Measurements from ENCODE around the gene MAN2B2. TPM values are rescaled to one million over a fixed set of nuclear protein-coding genes. Genes with fewer than 3 reads are reported as not detected.

The MAN2B2 gene
- total and polyA plus RNA-seq, 10 donors, result 7.9 to 40.3 (median 31.8) TPM

DNA sequence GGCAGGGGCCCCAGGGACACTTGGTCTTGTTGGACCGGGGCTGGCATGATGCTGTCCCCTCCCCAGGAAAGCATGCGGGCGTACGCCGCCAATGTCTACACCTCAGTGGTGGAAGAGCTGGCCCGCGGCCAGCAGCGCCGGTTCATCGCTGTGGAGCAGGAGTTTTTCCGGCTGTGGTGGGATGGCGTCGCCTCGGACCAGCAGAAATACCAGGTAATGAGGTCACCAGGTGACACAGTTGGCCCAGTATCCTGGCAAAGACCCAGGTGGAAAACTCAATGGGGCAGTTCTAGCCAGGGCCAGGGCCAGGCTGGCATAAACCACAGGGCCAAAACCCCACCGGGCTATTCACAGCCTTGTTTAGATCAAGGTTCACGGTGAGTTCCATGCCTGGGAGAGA is 1.5 kb downstream of the MAN2B2 start:
- no peak for TF ChIP-seq POLR2AphosphoS5 (IDR thresholded peaks at IDR 0.05)
- no peak for TF ChIP-seq POLR2A (IDR thresholded peaks at IDR 0.05)
- no peak for TF ChIP-seq CTCF (IDR thresholded peaks at IDR 0.05 in 8 of 11, conservative IDR thresholded peaks at IDR 0.05 in 3 of 11)
- no peak for DNase-seq
- Histone ChIP-seq H3K27me3 (replicated peaks in 1 of 7) (peaks cover 0 to 3% (median 0%) of the 10 kb centered on the region in 7 donors), H3K9me3 (no peaks in the 10 kb centered on the region), H3K27ac (no peak overlapping the region), H3K4me1 (peaks cover 7 to 33% (median 18%) of the 10 kb centered on the region in 6 donors), H3K4me3 (no peak overlapping the region), H3K36me3 (peaks cover 4 to 52% (median 45%) of the 10 kb centered on the region in 6 donors)
- 83 to 97% (median 93%) methylated on average over 2 to 16 of the region's 16 CpGs for WGBS, 5 donors
- intact Hi-C loops (cut with DNase I; ENCODE audit: low total_unique reads), result no loop called here

GRCh38 chr4:6576932-6577331 is 1.9 kb downstream of the MAN2B2 start:
- H3K36me3 ChIP-seq, result peaks cover 4 to 56% (median 49%) of the 10 kb centered on the region in 6 donors
- H3K4me1 ChIP-seq, result peaks cover 7 to 33% (median 18%) of the 10 kb centered on the region in 6 donors
- intact Hi-C loops (cut with DNase I; ENCODE audit: low total_unique reads), result no loop called here
- TF ChIP-seq POLR2A (IDR thresholded peaks at IDR 0.05) (no peak), POLR2AphosphoS5 (IDR thresholded peaks at IDR 0.05) (no peak), CTCF (IDR thresholded peaks at IDR 0.05 in 8 of 11, conservative IDR thresholded peaks at IDR 0.05 in 3 of 11) (no peak)
- no peak for DNase-seq
- no peak overlapping the region for H3K4me3 ChIP-seq
- peaks cover 0 to 3% (median 0%) of the 10 kb centered on the region in 7 donors for H3K27me3 ChIP-seq (replicated peaks in 1 of 7)
- H3K9me3 ChIP-seq, result no peaks in the 10 kb centered on the region
- WGBS, 5 donors, result 91 to 96% (median 94%) methylated on average over 8 to 9 of the region's 9 CpGs
- no peak overlapping the region for H3K27ac ChIP-seq

- Histone ChIP-seq H3K4me3 (no peak overlapping the region), H3K36me3 (peaks cover 4 to 61% (median 54%) of the 10 kb centered on the region in 6 donors), H3K9me3 (peaks cover 0 to 1% (median 0%) of the 10 kb centered on the region in 8 donors), H3K4me1 (peaks cover 7 to 33% (median 18%) of the 10 kb centered on the region in 6 donors), H3K27ac (no peak overlapping the region), H3K27me3 (replicated peaks in 1 of 7) (peaks cover 0 to 3% (median 0%) of the 10 kb centered on the region in 7 donors)
- intact Hi-C loops (cut with DNase I; ENCODE audit: low total_unique reads), result no loop called here
- DNase-seq, result no peak
- TF ChIP-seq POLR2A (IDR thresholded peaks at IDR 0.05) (no peak), CTCF (IDR thresholded peaks at IDR 0.05 in 8 of 11, conservative IDR thresholded peaks at IDR 0.05 in 3 of 11) (no peak), POLR2AphosphoS5 (IDR thresholded peaks at IDR 0.05) (no peak)
- WGBS, 5 donors, result 94 to 97% (median 95%) methylated on average over 7 to 10 of the region's 10 CpGs
Measured at GRCh38 chr4:6577409-6577808, 2.4 kb downstream of the MAN2B2 start.

DNA sequence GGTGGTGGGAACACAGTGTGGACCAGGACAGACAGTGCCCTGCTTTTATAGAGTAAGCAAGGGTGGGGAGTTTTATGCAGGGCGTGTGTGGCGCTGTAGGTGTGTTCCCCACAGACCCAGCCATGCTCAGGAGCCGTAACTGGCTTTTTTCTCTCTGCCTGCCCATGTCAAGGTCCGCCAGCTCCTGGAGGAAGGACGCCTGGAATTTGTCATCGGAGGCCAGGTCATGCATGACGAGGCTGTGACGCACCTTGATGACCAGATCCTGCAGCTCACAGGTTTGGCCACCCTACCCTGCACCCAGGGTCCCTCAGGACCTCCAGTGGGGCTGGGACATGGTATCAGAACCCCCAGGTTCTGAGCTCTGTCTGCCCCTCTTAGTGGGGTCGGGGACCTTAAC is 3.2 kb downstream of the MAN2B2 start:
- Histone ChIP-seq H3K4me1 (peaks cover 7 to 33% (median 18%) of the 10 kb centered on the region in 6 donors), H3K36me3 (peaks cover 4 to 69% (median 58%) of the 10 kb centered on the region in 6 donors), H3K27me3 (replicated peaks in 1 of 7) (peaks cover 0 to 3% (median 0%) of the 10 kb centered on the region in 7 donors), H3K27ac (no peak overlapping the region), H3K4me3 (no peak overlapping the region), H3K9me3 (peaks cover 0 to 9% (median 5%) of the 10 kb centered on the region in 8 donors)
- no peak for DNase-seq
- TF ChIP-seq POLR2A (IDR thresholded peaks at IDR 0.05) (no peak), POLR2AphosphoS5 (IDR thresholded peaks at IDR 0.05) (no peak), CTCF (IDR thresholded peaks at IDR 0.05 in 8 of 11, conservative IDR thresholded peaks at IDR 0.05 in 3 of 11) (no peak)
- intact Hi-C loops (cut with DNase I; ENCODE audit: low total_unique reads), result no loop called here
- 95 to 99% (median 97%) methylated on average over 9 of the region's 9 CpGs for WGBS, 5 donors
